Colonic mucosa (tissue), 4 donors: ENCODE measurements around the gene ARL6IP6. TPM values are rescaled to one million over a fixed set of nuclear protein-coding genes. Genes with fewer than 3 reads are reported as not detected.

Source experiments
- DNase-seq: peaks from one replicate; pipeline ENCODE4 v3.0.0-alpha.2; 2020
- H3K27ac ChIP-seq: fragments of 200-600 bp; one replicate; pipeline ENCODE4 v1.8.0; 2021
- H3K27me3 ChIP-seq: fragments of 200-600 bp; one replicate; pipeline ENCODE4 v1.8.0; 2021
- H3K36me3 ChIP-seq: fragments of 200-600 bp; one replicate; pipeline ENCODE4 v1.8.0; 2021
- H3K4me1 ChIP-seq: fragments of 200-600 bp; one replicate; pipeline ENCODE4 v1.8.0; 2021; ENCODE audit warnings: mild to moderate bottlenecking
- H3K4me3 ChIP-seq: fragments of 200-600 bp; one replicate; pipeline ENCODE4 v1.8.0; 2021
- H3K9ac ChIP-seq, 2 donors: one replicate each; pipeline ENCODE4 v1.7.0; 2013; ENCODE audit warnings: control low read depth in 2 of 2, low read depth in 2 of 2, low read length in 2 of 2
- H3K9me3 ChIP-seq: fragments of 200-600 bp; one replicate; pipeline ENCODE4 v1.8.0; 2021
- CTCF ChIP-seq: fragments of 200-600 bp; IDR thresholded peaks from one replicate; pipeline ENCODE4 v1.8.0; 2022; ENCODE audit warnings: antibody characterized with exemption, mild to moderate bottlenecking
- intact Hi-C: fragments of 100-400 bp; cut with DNase I; formaldehyde crosslinking; loops from one replicate; pipeline ENCODE4 v1.14.1; 2022
- total RNA-seq, 2 donors: library from RNA; stranded (reverse); fragmentation: NEBNext Ultra II Directional in 1 of 2; extraction: Animal tissue kit (Norgen Biotek cat#: 25700) in 1 of 2; gene quantifications; one replicate each; pipeline ENCODE4 v1.2.1, GENCODE V29; 2021
- donor health status: healthy.
- donor health status: DM: no; HTN: no; CAD: no.
- donor health status: DM: no; HTN: no; CAD: no.

The ARL6IP6 gene
- total RNA-seq, 2 donors from 2014 or later, result 15.5 to 21.2 TPM

- no peak for DNase-seq
- Histone ChIP-seq H3K9ac (no peak overlapping the region), H3K36me3 (no peaks in the 10 kb centered on the region), H3K4me1 (no peaks in the 10 kb centered on the region), H3K27ac (no peak overlapping the region), H3K4me3 (no peak overlapping the region), H3K9me3 (no peaks in the 10 kb centered on the region), H3K27me3 (no peaks in the 10 kb centered on the region)
- intact Hi-C loops, result no loop called here
- no peak for TF ChIP-seq CTCF
Observed at GRCh38 chr2:152696476-152696875, 21.9 kb upstream of the ARL6IP6 start.

- intact Hi-C loops, result no loop called here
- H3K27me3 ChIP-seq, result no peaks in the 10 kb centered on the region
- no peak overlapping the region for H3K27ac ChIP-seq
- TF ChIP-seq CTCF, result no peak
- no peaks in the 10 kb centered on the region for H3K36me3 ChIP-seq
- H3K9me3 ChIP-seq, result no peaks in the 10 kb centered on the region
- no peak overlapping the region for H3K4me3 ChIP-seq
- DNase-seq, result no peak
- H3K4me1 ChIP-seq, result no peaks in the 10 kb centered on the region
- no peak overlapping the region for H3K9ac ChIP-seq
Observed at GRCh38 chr2:152701198-152701597, 17.2 kb upstream of the ARL6IP6 start.

- TF ChIP-seq CTCF, result no peak
- H3K27ac ChIP-seq, result no peak overlapping the region
- H3K9ac ChIP-seq, result no peak overlapping the region
- H3K4me3 ChIP-seq, result no peak overlapping the region
- H3K27me3 ChIP-seq, result no peaks in the 10 kb centered on the region
- H3K4me1 ChIP-seq, result no peaks in the 10 kb centered on the region
- intact Hi-C loops, result no loop called here
- no peaks in the 10 kb centered on the region for H3K9me3 ChIP-seq
- H3K36me3 ChIP-seq, result no peaks in the 10 kb centered on the region
- no peak for DNase-seq
Observed at GRCh38 chr2:152706477-152707021, 11.9 kb upstream of the ARL6IP6 start.

- TF ChIP-seq CTCF, result no peak
- H3K27ac ChIP-seq, result no peak overlapping the region
- no peak overlapping the region for H3K9ac ChIP-seq
- H3K27me3 ChIP-seq, result no peaks in the 10 kb centered on the region
- no peaks in the 10 kb centered on the region for H3K36me3 ChIP-seq
- H3K4me3 ChIP-seq, result no peak overlapping the region
- no peaks in the 10 kb centered on the region for H3K4me1 ChIP-seq
- intact Hi-C loops, result no loop called here
- DNase-seq, result no peak
- no peaks in the 10 kb centered on the region for H3K9me3 ChIP-seq
Observed at GRCh38 chr2:152708742-152709141, 9.7 kb upstream of the ARL6IP6 start.

- Histone ChIP-seq H3K27ac (no peak overlapping the region), H3K9ac (no peak overlapping the region), H3K4me3 (no peak overlapping the region), H3K27me3 (no peaks in the 10 kb centered on the region), H3K4me1 (no peaks in the 10 kb centered on the region), H3K9me3 (no peaks in the 10 kb centered on the region), H3K36me3 (no peaks in the 10 kb centered on the region)
- intact Hi-C loops, result loop anchor here (10.0 kb wide), 1 partner anchor 536 kb away; the partner anchor contains the start of gene STAM2
- no peak for DNase-seq
- no peak for TF ChIP-seq CTCF
Observed at GRCh38 chr2:152710713-152711112, 7.7 kb upstream of the ARL6IP6 start.
